Lower lobe of right lung (tissue), 2 donors: Measurements from ENCODE around the gene NRG2. TPM values are rescaled to one million over a fixed set of nuclear protein-coding genes. Genes with fewer than 3 reads are reported as not detected.

Source experiments
- ATAC-seq, 2 donors: fragments of 200-7000 bp; cut with Tn5 transposase; one replicate each; pipeline ENCODE4 v1.9.1; 2020 to 2022; ENCODE audit warnings: mild to moderate bottlenecking in 2 of 2, moderate library complexity in 2 of 2
- DNase-seq: peaks from one replicate; pipeline ENCODE4 v3.0.0-alpha.2; 2020
- H3K27ac ChIP-seq: fragments of 200-600 bp; one replicate; pipeline ENCODE4 v1.8.0; 2022
- H3K27me3 ChIP-seq: fragments of 200-600 bp; one replicate; pipeline ENCODE4 v1.8.0; 2022; ENCODE audit warnings: low read depth
- H3K36me3 ChIP-seq: fragments of 200-600 bp; one replicate; pipeline ENCODE4 v1.8.0; 2022; ENCODE audit warnings: mild to moderate bottlenecking
- H3K4me1 ChIP-seq: fragments of 200-600 bp; one replicate; pipeline ENCODE4 v1.8.0; 2022
- H3K4me3 ChIP-seq: fragments of 200-600 bp; one replicate; pipeline ENCODE4 v1.8.0; 2022; ENCODE audit warnings: mild to moderate bottlenecking
- H3K9me3 ChIP-seq: fragments of 200-600 bp; one replicate; pipeline ENCODE4 v1.8.0; 2022
- CTCF ChIP-seq: fragments of 200-600 bp; IDR thresholded peaks from one replicate; pipeline ENCODE4 v1.8.0; 2022; ENCODE audit warnings: antibody characterized with exemption, mild to moderate bottlenecking
- intact Hi-C: fragments of 100-400 bp; cut with DNase I; formaldehyde crosslinking; loops from one replicate; pipeline ENCODE4 v1.11.0; 2022
- total RNA-seq: library from RNA; stranded (reverse); fragmentation: NEBNext Ultra II Directional; extraction: Animal tissue kit (Norgen Biotek cat#: 25700); gene quantifications from one replicate; pipeline ENCODE4 v1.2.1, GENCODE V29; 2021
- donor health status: DM: no; HTN: yes; CAD: no; lungs with severe emphysema.

Gene NRG2
- total RNA-seq, 1 donor from 2014 or later = 1.6 TPM

DNA sequence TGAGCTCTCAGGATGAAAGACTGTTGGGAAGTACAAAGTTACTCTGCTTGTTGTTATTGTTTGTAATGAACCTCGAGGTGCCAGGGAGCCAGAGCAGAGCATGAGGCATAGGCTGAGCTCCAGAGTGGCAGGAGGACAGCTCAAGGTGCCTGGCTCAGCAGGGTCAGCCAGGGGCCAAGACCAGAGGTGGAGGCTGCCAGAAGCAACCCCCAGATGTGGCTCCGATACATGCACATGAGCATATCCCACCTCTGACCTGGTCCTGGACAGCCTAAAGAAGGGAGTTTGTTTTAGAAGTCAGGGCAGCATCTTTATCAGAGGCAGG, 141.9 kb downstream of the NRG2 start:
- peaks cover 20% of the 10 kb centered on the region for H3K4me1 ChIP-seq
- no peak for TF ChIP-seq CTCF
- H3K36me3 ChIP-seq = no peaks in the 10 kb centered on the region
- H3K27me3 ChIP-seq = peaks cover 42% of the 10 kb centered on the region
- H3K4me3 ChIP-seq = no peak overlapping the region
- no peak overlapping the region for H3K27ac ChIP-seq
- intact Hi-C loops = no loop called here
- DNase-seq (no peak), ATAC-seq (no peak)
- no peaks in the 10 kb centered on the region for H3K9me3 ChIP-seq

- Histone ChIP-seq H3K4me3 (no peak overlapping the region), H3K27ac (no peak overlapping the region), H3K36me3 (no peaks in the 10 kb centered on the region), H3K9me3 (no peaks in the 10 kb centered on the region), H3K27me3 (peaks cover 42% of the 10 kb centered on the region), H3K4me1 (peaks cover 24% of the 10 kb centered on the region)
- ATAC-seq (no peak), DNase-seq (no peak)
- no peak for TF ChIP-seq CTCF
- intact Hi-C loops = no loop called here
Measured at GRCh38 chr5:139900546-139901250, 142.4 kb downstream of the NRG2 start.

DNA sequence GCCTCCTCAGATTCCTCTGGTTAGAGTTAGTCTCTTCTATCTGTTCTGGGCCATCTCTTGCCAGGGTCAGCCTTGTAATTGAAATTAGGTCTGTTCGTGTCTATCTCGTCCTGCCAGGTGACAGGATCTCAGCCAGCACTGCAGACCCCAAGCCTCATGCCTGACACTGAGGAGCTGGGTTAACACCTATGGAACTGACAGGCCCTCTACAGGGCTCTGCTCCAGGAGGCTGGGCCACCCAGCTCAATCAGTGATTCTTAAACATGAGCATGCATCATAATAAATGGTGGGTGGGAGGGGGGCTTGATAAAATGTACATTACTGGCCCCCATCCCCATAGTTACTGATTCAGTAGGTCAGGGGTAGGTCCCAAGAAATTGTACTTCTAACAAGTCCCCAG, 144.1 kb downstream of the NRG2 start:
- ATAC-seq (no peak), DNase-seq (no peak)
- Histone ChIP-seq H3K27ac (no peak overlapping the region), H3K4me3 (no peak overlapping the region), H3K9me3 (no peaks in the 10 kb centered on the region), H3K36me3 (no peaks in the 10 kb centered on the region), H3K4me1 (peaks cover 18% of the 10 kb centered on the region), H3K27me3 (peaks cover 27% of the 10 kb centered on the region)
- no peak for TF ChIP-seq CTCF
- intact Hi-C loops = no loop called here

DNA sequence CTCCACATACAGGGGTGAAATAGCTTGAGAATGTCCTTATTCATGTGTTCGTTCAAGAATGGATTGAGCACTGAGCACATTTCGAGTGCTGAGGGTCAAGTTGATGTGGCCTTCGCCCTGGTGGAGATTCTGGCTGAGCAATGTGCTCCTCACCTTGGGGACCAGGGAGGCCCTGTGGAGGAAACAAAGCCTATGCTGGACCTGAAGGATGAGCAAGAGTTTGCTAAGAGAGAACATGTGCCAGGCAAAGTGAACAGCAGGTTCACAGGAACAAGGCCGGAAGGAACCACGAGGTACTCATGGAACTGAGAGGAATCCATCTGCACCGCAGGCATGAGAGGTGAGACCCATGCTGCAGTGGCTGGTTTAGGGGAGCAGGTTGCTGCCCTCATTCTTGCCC, 145.1 kb downstream of the NRG2 start:
- H3K27me3 ChIP-seq = peaks cover 17% of the 10 kb centered on the region
- intact Hi-C loops = no loop called here
- no peak overlapping the region for H3K27ac ChIP-seq
- peaks cover 11% of the 10 kb centered on the region for H3K4me1 ChIP-seq
- no peak for ATAC-seq
- no peak for TF ChIP-seq CTCF
- no peaks in the 10 kb centered on the region for H3K9me3 ChIP-seq
- DNase-seq = no peak
- H3K4me3 ChIP-seq = no peak overlapping the region
- H3K36me3 ChIP-seq = no peaks in the 10 kb centered on the region

DNA sequence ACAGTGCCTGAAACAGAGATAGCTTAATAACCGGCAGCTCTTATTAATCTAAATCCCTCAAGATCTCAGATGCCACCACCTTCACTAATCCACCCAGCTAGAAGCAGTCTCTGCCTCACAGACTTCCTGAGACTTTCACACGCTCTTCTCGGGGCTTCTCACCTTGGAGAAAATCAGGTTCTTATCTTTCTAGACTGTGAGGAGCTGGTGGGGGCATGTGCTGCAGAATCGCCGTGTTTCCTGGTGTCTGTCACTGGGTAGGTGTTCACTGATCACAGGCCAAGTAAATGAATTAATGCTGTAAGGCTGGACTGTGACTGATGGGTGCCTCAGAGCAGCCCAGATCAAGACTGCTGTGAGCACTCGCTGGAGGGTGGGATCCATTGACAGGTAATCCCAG, 145.8 kb downstream of the NRG2 start:
- H3K4me1 ChIP-seq = peaks cover 11% of the 10 kb centered on the region

More for the DNA sequence above, 145.8 kb downstream of the NRG2 start:
- no peak overlapping the region for H3K27ac ChIP-seq
- H3K36me3 ChIP-seq = no peaks in the 10 kb centered on the region
- intact Hi-C loops = no loop called here
- DNase-seq = no peak
- no peak for TF ChIP-seq CTCF
- no peak overlapping the region for H3K4me3 ChIP-seq
- H3K9me3 ChIP-seq = no peaks in the 10 kb centered on the region
- peaks cover 11% of the 10 kb centered on the region for H3K27me3 ChIP-seq
- no peak for ATAC-seq
